ENCODE results near the gene XRCC1. TPM values are rescaled to one million over a fixed set of nuclear protein-coding genes. Genes with fewer than 3 reads are reported as not detected.
"Not testable (repeated sequence)": the region's sequence is repeated elsewhere in the genome, so short reads cannot be mapped to it uniquely, and the experiment has no call there.

The XRCC1 gene
- total RNA-seq, 1 experiment from 2014 or later: 46.8 TPM

GRCh38 chr19:43522929-43523328 is 52.4 kb downstream of the XRCC1 start:
- no peak for DNase-seq (ENCODE audit: low read depth)

GRCh38 chr19:43519436-43520088 is 55.8 kb downstream of the XRCC1 start:
- peak; percentile 89 for DNase-seq (ENCODE audit: low read depth)

- DNase-seq (ENCODE audit: low read depth): no peak
These were observed 57.3 kb downstream of the XRCC1 start for GRCh38 chr19:43518051-43518450.

- not testable (repeated sequence) for DNase-seq (ENCODE audit: low read depth)
These were observed 62.9 kb downstream of the XRCC1 start for GRCh38 chr19:43512399-43512798.

- no peak for DNase-seq (ENCODE audit: low read depth)
These were observed 64.0 kb downstream of the XRCC1 start for GRCh38 chr19:43511324-43511723.

- no peak for DNase-seq (ENCODE audit: low read depth)
These were observed 64.6 kb downstream of the XRCC1 start for GRCh38 chr19:43510713-43511112.

- no peak for DNase-seq (ENCODE audit: low read depth)
These were observed 67.4 kb downstream of the XRCC1 start for GRCh38 chr19:43507880-43508279.

GRCh38 chr19:43506629-43507028 is 68.7 kb downstream of the XRCC1 start:
- no peak for DNase-seq (ENCODE audit: low read depth)

GRCh38 chr19:43505941-43506340 is 69.4 kb downstream of the XRCC1 start:
- no peak for DNase-seq (ENCODE audit: low read depth)

- DNase-seq (ENCODE audit: low read depth): no peak
These were observed 70.2 kb downstream of the XRCC1 start for GRCh38 chr19:43505186-43505456.

GRCh38 chr19:43504426-43505185 is 70.7 kb downstream of the XRCC1 start, which contains the start of gene PHLDB3:
Gene PHLDB3 (minus strand): TSS chr19:43504746. CDS start chr19:43504118, 628 bp downstream.
- peak; percentile 14 for DNase-seq (ENCODE audit: low read depth)

- DNase-seq (ENCODE audit: low read depth): peak; percentile 85
These were observed 71.6 kb downstream of the XRCC1 start for GRCh38 chr19:43503501-43504425.

GRCh38 chr19:43502419-43502976 is 72.8 kb downstream of the XRCC1 start:
- no peak for DNase-seq (ENCODE audit: low read depth)

- no peak for DNase-seq (ENCODE audit: low read depth)
These were observed 73.5 kb downstream of the XRCC1 start for GRCh38 chr19:43501661-43502418.

GRCh38 chr19:43499042-43499441 is 76.3 kb downstream of the XRCC1 start:
- DNase-seq (ENCODE audit: low read depth): no peak

- no peak for DNase-seq (ENCODE audit: low read depth)
These were observed 77.0 kb downstream of the XRCC1 start for GRCh38 chr19:43498233-43498842.

GRCh38 chr19:43496960-43497359 is 78.4 kb downstream of the XRCC1 start:
- DNase-seq (ENCODE audit: low read depth): no peak

- DNase-seq (ENCODE audit: low read depth): no peak
These were observed 80.2 kb downstream of the XRCC1 start for GRCh38 chr19:43495082-43495481.
